K562 (cell line): ENCODE data around the gene ZFP62. TPM values are rescaled to one million over a fixed set of nuclear protein-coding genes. Genes with fewer than 3 reads are reported as not detected.

ENCODE experiments used
- CBFB ChIP-seq: sonication (generic); formaldehyde crosslinking; IDR thresholded peaks from 2 replicates; pipeline ENCODE4 v1.4.0; 2020; ENCODE audit warnings: mild to moderate bottlenecking, missing genetic modification reagents
- NEUROD1 ChIP-seq: fragments of 150-350 bp; IDR thresholded peaks from 2 replicates; pipeline ENCODE4 v1.6.1; 2014; ENCODE audit warnings: borderline replicate concordance, low read length, low read depth; ENCODE audit not compliant: partially characterized antibody
- NRF1 ChIP-seq, 2 experiments: fragments of 450-650 bp; IDR thresholded peaks in 1 of 2; conservative IDR thresholded peaks in 1 of 2; 2 replicates each; pipeline ENCODE4 v1.6.1; 2014; ENCODE audit warnings: mild to moderate bottlenecking in 2 of 2
- POLR3G ChIP-seq: IDR thresholded peaks from 2 replicates; pipeline ENCODE4 v1.6.1; 2011; ENCODE audit not compliant: insufficient read length, insufficient replicate concordance; ENCODE audit errors: extremely low read depth
- PRMT5 ChIP-seq: sonication (generic); formaldehyde crosslinking; IDR thresholded peaks from 2 replicates; pipeline ENCODE4 v1.5.0; 2020; ENCODE audit warnings: missing genetic modification reagents
- SMARCA4 ChIP-seq: fragments of 450-650 bp; IDR thresholded peaks from 2 replicates; pipeline ENCODE4 v1.6.1; 2016
- SRSF9 ChIP-seq: fragments of 200-400 bp; formaldehyde crosslinking; IDR thresholded peaks from 2 replicates; pipeline ENCODE4 v1.6.1; 2017; ENCODE audit warnings: low read depth, low read length, borderline replicate concordance
- ZFP36 ChIP-seq: fragments of 150-350 bp; IDR thresholded peaks from 2 replicates; pipeline ENCODE4 v1.6.1; 2018; ENCODE audit warnings: low read length, low read depth; ENCODE audit not compliant: partially characterized antibody
- polyA plus RNA-seq, 8 experiments: library from polyadenylated mRNA; depleted of rRNA in 4 of 8; stranded (reverse) in 5 of 8; unstranded in 3 of 8; fragments of >200 nt; fragmentation: Nextera tagmentation in 2 of 8; fragmentation: Illumina TruSeq in 1 of 8; extraction: Ambion mirVana in 2 of 8; extraction: Trizol in 1 of 8; gene quantifications; 2 replicates each; pipeline versions ENCODE4 v1.2.1 to v1.2.3, GENCODE V29; 2011 to 2014; ENCODE audit warnings: inconsistent platforms in 1 of 8, missing spikeins in 1 of 8
- total RNA-seq, 7 experiments: library from RNA; depleted of rRNA in 6 of 7; stranded (reverse); fragments of >200 nt in 6 of 7; fragmentation: Illumina TruSeq in 2 of 7; extraction: Trizol in 2 of 7; gene quantifications; 2 replicates each; pipeline versions ENCODE4 v1.2.1 to v1.2.3, GENCODE V29; 2011 to 2021; ENCODE audit warnings: low replicate concordance in 1 of 7
- TF ChIP-seq, protein P1 (sequence below): sonication (generic); formaldehyde crosslinking; IDR thresholded peaks from 2 replicates; pipeline ENCODE4 v1.8.0; 2022; ENCODE audit warnings: missing genetic modification reagents, mild to moderate bottlenecking, borderline replicate concordance
- TF ChIP-seq, protein P2 (sequence below): fragments of 250-450 bp; sonication (Bioruptor Pico); IDR thresholded peaks from 2 replicates; pipeline ENCODE4 v1.5.0; 2020; ENCODE audit warnings: mild to moderate bottlenecking, borderline replicate concordance
- TF ChIP-seq, protein P3 (sequence below): fragments of 250-450 bp; sonication (Bioruptor Pico); IDR thresholded peaks from 2 replicates; pipeline ENCODE4 v1.4.0; 2020; ENCODE audit warnings: mild to moderate bottlenecking, moderate library complexity, borderline replicate concordance
- TF ChIP-seq, protein P4 (sequence below): sonication (generic); formaldehyde crosslinking; IDR thresholded peaks from 2 replicates; pipeline ENCODE4 v1.8.0; 2022; ENCODE audit warnings: mild to moderate bottlenecking, missing genetic modification reagents
- TF ChIP-seq, protein P5 (sequence below), 2 experiments: fragments of 200-800 bp in 1 of 2; sonication (Bioruptor generic) in 1 of 2; sonication (generic) in 1 of 2; formaldehyde crosslinking in 1 of 2; IDR thresholded peaks in 1 of 2; conservative IDR thresholded peaks in 1 of 2; 2 replicates each; pipeline versions ENCODE4 v1.5.0 to v1.6.1; 2016 to 2020; ENCODE audit warnings: missing compliant biosample characterization in 1 of 2, missing genetic modification characterization in 1 of 2, missing genetic modification reagents in 1 of 2
- TF ChIP-seq, protein P6 (sequence below): fragments of 450-650 bp; IDR thresholded peaks from 2 replicates; pipeline ENCODE4 v1.6.1; 2016; ENCODE audit warnings: missing biosample characterization, missing genetic modification characterization

Gene ZFP62
- total and polyA plus RNA-seq, 9 of the 15 experiments (the other 6 are each of a cell fraction or from before 2014, with no cell fraction given): 12.2 to 37.5 (median 25.0) TPM

DNA sequence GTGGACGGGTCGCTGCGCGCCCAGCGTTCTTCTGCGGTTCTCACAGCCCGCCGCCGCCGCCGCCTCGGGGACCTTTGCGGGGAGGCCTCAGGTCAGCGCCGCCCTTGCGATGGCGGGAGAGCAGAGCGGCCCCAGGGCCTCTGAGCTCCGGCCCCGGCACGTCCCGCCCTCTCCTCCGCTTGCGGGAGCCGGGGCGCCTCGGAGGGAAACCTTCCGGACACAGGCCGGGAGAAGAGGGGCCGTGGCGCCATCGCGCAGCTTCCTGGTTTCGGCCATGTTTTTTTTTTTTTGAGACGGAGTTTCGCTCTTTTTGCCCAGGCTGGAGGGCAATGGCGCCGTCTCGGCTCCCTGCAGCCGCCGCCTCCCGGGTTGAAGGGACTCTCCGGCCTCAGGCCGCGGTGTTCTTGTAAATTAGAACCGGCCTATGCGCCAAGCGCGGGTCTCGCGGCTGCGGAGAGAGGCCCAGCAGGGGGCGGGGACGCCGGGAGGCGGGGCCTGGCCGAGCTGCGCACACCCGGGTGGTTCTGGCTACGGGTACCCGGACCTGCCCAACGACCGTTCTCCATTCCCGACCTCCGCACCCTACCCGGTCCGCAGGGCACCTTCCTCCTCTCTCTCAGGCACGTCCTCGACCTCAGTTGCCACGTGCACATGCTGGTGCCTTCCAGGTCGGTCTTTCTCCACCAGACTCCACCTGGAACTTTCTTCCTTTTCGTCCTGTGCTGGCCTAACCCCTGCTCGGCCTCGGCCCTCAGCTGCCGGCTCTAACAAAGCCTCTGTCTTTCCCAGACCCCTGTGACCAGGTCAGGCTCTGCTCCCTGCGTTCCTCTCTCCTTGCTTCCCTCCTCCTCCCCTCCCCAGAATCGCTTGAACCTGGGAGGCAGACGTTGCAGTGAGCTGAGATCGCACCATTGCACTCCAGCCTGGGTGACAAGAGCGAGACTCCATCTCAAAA lies 29.7 kb downstream of the ZFP62 start (continued):
- TF ChIP-seq, protein P1, sequence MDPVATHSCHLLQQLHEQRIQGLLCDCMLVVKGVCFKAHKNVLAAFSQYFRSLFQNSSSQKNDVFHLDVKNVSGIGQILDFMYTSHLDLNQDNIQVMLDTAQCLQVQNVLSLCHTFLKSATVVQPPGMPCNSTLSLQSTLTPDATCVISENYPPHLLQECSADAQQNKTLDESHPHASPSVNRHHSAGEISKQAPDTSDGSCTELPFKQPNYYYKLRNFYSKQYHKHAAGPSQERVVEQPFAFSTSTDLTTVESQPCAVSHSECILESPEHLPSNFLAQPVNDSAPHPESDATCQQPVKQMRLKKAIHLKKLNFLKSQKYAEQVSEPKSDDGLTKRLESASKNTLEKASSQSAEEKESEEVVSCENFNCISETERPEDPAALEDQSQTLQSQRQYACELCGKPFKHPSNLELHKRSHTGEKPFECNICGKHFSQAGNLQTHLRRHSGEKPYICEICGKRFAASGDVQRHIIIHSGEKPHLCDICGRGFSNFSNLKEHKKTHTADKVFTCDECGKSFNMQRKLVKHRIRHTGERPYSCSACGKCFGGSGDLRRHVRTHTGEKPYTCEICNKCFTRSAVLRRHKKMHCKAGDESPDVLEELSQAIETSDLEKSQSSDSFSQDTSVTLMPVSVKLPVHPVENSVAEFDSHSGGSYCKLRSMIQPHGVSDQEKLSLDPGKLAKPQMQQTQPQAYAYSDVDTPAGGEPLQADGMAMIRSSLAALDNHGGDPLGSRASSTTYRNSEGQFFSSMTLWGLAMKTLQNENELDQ (CRISPR knock-in tag): no peak
- TF ChIP-seq NEUROD1 (no peak), POLR3G (no peak), PRMT5 (no peak), CBFB (CRISPR knock-in tag) (no peak), SRSF9 (no peak), SMARCA4 (no peak), ZFP36 (no peak), NRF1 (conservative IDR thresholded peaks at IDR 0.05 in 1 of 2, IDR thresholded peaks at IDR 0.05 in 1 of 2) (peak; percentile 85 to 86)
- TF ChIP-seq, protein P2, sequence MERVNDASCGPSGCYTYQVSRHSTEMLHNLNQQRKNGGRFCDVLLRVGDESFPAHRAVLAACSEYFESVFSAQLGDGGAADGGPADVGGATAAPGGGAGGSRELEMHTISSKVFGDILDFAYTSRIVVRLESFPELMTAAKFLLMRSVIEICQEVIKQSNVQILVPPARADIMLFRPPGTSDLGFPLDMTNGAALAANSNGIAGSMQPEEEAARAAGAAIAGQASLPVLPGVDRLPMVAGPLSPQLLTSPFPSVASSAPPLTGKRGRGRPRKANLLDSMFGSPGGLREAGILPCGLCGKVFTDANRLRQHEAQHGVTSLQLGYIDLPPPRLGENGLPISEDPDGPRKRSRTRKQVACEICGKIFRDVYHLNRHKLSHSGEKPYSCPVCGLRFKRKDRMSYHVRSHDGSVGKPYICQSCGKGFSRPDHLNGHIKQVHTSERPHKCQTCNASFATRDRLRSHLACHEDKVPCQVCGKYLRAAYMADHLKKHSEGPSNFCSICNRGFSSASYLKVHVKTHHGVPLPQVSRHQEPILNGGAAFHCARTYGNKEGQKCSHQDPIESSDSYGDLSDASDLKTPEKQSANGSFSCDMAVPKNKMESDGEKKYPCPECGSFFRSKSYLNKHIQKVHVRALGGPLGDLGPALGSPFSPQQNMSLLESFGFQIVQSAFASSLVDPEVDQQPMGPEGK: no peak
- TF ChIP-seq, protein P3, sequence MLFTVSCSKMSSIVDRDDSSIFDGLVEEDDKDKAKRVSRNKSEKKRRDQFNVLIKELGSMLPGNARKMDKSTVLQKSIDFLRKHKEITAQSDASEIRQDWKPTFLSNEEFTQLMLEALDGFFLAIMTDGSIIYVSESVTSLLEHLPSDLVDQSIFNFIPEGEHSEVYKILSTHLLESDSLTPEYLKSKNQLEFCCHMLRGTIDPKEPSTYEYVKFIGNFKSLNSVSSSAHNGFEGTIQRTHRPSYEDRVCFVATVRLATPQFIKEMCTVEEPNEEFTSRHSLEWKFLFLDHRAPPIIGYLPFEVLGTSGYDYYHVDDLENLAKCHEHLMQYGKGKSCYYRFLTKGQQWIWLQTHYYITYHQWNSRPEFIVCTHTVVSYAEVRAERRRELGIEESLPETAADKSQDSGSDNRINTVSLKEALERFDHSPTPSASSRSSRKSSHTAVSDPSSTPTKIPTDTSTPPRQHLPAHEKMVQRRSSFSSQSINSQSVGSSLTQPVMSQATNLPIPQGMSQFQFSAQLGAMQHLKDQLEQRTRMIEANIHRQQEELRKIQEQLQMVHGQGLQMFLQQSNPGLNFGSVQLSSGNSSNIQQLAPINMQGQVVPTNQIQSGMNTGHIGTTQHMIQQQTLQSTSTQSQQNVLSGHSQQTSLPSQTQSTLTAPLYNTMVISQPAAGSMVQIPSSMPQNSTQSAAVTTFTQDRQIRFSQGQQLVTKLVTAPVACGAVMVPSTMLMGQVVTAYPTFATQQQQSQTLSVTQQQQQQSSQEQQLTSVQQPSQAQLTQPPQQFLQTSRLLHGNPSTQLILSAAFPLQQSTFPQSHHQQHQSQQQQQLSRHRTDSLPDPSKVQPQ (CRISPR knock-in tag): no peak
- TF ChIP-seq, protein P4, sequence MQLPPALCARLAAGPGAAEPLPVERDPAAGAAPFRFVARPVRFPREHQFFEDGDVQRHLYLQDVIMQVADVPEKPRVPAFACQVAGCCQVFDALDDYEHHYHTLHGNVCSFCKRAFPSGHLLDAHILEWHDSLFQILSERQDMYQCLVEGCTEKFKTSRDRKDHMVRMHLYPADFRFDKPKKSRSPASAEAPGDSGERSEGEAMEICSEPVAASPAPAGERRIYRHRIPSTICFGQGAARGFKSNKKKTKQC: peak; percentile 32; the same call in 1 of the 2 replicates
- TF ChIP-seq, protein P5, sequence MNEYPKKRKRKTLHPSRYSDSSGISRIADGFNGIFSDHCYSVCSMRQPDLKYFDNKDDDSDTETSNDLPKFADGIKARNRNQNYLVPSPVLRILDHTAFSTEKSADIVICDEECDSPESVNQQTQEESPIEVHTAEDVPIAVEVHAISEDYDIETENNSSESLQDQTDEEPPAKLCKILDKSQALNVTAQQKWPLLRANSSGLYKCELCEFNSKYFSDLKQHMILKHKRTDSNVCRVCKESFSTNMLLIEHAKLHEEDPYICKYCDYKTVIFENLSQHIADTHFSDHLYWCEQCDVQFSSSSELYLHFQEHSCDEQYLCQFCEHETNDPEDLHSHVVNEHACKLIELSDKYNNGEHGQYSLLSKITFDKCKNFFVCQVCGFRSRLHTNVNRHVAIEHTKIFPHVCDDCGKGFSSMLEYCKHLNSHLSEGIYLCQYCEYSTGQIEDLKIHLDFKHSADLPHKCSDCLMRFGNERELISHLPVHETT (CRISPR knock-in tag; conservative IDR thresholded peaks at IDR 0.05 in 1 of 2, IDR thresholded peaks at IDR 0.05 in 1 of 2): peak; percentile 16 to 33; a peak in 1 of 4 replicates
- TF ChIP-seq, protein P6, sequence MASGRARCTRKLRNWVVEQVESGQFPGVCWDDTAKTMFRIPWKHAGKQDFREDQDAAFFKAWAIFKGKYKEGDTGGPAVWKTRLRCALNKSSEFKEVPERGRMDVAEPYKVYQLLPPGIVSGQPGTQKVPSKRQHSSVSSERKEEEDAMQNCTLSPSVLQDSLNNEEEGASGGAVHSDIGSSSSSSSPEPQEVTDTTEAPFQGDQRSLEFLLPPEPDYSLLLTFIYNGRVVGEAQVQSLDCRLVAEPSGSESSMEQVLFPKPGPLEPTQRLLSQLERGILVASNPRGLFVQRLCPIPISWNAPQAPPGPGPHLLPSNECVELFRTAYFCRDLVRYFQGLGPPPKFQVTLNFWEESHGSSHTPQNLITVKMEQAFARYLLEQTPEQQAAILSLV: no peak
